Measurements from ENCODE around the gene TCF12.
"Not testable (repeated sequence)": the region's sequence is repeated elsewhere in the genome, so short reads cannot be mapped to it uniquely, and the experiment has no call there.

Gene TCF12

DNA sequence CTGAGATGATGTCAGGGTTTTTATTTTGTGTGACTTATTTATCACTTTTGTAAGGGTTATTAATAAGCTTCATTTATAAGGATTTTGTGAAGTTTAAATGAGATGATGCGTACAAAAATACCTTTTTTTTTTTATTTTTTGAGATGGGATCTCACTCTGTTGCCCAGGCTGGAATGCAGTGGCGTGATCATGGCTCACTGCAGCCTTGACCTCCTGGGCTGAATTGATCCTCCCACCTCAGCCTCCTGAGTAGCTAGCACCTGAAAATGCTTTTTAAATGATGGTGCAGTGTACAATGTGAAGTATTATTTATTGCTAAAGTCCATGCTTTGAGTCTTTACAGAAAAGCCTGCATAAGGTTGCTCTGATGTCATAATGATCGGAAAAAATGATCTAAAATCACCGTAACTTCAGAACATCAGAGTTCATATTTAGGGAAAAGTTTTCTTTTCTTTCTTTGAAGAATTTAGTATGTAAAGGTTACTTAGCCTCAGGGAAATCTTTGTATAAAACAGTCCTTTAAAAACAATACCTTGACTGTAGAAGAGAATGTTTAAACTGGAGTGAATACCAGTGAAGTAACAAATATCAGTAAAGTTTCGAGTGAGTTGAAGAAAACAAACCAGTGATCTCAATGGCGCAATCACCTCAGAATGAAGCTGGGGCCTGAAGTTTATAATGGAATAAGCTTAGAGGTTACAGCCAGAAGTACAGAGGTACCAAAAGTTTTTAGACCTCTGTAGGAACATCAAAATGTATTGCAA is 29.7 kb downstream of the TCF12 start:
- DNase-seq, result no peak

DNA sequence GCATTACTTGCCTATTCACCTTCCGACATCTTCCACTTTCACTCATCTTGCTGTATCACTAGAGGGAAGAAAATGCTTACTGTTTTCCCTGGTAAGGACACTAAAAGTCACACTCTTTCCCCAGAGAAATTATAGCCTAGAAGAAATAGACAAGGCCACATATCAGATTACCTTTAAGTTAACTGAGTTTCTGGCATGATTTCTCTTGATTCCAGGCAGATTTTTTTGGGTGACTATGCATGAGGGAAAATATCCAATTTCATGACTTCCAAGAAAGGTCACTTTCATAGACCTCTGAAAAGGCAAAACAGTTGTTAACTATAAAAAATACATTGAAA is 30.3 kb downstream of the TCF12 start:
- no peak for DNase-seq

DNA sequence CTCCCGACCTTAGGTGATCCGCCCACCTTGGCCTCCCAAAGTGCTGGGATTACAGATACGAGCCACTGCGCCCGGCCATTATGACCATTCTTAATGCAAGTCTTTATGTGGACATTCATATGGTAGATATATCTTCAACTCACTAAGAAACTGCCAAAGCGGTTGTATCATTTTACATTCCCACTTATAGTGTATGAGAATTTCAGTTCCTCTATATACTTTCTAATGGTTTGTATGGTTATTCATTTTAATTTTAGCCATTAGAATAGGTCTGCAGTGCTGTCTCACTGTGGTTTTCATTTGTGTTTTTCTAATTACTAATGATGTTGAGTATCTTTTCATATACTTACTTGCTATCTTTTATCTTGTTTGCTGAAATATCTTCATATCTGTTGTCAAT is 32.5 kb downstream of the TCF12 start:
- DNase-seq, result no peak

DNA sequence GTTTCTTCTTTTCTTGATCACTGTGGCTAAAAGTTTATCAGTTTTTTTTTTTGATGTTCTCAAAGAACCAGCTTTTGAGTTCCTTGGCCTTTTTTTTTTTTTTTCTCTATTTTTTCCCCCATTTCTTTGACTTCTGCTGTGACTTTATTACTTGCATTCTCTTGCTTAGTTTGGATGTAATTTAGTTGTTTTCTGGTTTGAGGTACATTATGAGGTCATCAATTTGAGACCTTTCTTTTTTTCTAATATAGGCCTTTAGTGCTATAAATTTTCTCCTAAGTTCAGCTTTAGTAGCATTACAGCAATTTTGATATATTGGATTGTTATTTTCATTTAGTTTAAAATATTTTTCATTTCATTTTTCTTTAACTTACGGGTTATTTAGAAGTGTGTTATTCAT is 35.3 kb downstream of the TCF12 start:
- DNase-seq, result no peak

DNA sequence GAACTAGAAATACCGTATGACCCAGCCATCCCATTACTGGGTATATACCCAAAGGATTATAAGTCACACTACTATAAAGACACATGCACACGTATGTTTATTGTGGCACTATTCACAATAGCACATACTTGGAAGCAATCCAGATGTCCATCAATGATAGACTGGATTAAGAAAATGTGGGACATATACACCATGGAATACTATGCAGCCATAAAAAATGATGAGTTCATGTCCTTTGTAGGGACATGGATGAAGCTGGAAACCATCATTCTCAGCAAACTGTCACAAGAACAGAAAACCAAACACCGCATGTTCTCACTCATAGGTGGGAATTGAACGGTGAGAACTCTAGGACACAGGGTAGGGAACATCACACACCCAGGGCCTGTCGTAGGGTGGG is 36.6 kb downstream of the TCF12 start:
- DNase-seq, result not testable (repeated sequence)

DNA sequence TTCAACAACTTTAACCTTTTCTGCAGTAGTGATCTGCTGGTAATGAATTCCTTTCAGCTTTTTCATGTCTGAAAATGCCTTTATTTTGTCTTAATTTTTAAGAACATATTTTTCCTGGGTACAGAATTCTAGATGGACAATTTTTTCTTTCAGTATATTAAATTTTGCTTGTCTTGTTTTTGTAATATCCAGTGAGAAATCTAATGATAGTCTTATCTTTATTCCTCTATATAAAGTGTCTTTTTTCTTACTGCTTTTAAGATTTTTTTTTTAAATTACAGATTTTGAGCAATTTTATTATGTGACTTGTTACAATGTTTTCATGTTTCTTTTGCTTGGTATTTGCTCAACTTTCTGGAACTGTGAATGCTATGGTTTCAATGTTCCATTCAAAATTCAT is 38.1 kb downstream of the TCF12 start:
- no peak for DNase-seq

DNA sequence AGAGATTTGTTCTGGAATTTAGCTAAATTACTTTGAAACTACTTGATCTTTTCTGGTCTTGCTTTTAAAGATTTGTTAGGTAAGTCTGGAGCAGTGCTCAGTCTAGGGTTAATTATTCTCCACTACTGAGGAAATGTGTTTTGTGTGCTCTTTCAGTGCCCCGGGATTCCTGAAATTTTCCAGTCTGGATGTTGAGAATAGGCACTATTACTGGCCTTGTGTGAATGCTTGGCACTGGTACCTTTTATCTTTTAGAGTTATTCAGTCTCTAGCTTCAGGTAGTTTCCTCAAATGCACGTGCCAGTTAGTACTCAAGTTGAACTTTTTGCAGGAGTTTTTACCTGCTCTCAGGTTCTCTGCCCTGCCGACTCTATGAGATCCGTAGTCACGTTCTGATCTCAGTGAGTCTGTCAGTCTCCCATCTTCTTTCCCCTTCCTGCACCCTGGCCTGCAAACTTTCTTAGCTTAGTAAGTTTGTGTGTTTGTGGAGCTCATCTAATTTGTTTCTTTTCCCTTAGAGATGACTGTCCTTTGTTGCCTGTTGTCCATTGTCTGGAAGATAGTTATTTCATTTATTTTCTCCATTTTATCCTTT is 39.5 kb downstream of the TCF12 start:
- no peak for DNase-seq

DNA sequence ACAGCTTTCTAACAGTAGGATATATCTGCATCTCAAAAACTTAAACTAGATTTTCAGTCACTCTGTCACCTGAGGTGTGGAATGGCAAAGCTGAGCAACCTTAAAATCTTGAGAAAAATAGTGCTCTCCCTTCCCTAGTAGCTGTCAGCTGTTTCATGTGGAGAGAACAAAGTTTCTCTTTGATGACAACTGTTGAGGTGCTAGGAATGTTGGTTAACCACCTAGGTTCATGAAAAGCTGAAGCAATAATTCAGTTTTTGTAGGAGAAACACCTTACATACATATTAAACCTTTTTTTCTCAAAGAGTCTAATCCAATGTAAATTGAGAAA is 40.8 kb downstream of the TCF12 start:
- no peak for DNase-seq

DNA sequence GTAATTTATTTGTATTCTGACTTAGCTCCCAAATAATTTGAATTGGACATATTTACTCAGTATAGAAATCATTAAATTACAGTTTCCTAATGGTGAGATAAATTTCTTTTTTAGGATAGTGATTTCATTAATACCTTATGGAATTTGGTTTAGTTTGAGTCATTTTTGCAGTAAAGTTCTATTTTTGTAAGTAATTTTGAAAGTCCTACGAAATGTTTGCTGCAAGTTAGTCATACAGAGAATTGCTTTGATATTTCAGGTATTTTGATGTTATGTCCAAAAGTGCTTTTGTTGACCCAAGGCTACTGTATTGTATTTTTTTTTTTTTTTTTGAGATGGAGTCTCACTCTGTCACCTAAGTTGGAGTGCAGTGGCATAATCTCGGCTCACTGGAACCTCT is 41.7 kb downstream of the TCF12 start:
- no peak for DNase-seq

DNA sequence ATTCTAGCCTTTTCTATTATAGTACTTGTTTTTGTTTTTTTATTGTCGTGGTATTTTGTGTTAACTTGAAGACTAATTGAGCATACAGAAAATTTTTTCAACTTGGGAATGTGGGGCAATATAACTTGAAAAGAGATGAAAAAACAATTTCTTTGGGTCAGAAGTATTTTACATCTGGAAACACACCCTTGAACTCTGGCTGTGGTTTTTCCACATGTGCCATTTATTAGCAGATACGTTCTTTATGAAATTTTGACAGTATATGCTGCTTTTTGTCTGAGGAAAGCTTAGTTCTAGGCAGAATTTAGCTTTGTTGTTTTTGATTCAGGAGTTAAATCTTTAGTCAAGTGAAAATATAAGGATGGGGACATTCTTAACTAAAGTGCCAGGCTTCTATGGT is 44.7 kb downstream of the TCF12 start:
- DNase-seq, result no peak

DNA sequence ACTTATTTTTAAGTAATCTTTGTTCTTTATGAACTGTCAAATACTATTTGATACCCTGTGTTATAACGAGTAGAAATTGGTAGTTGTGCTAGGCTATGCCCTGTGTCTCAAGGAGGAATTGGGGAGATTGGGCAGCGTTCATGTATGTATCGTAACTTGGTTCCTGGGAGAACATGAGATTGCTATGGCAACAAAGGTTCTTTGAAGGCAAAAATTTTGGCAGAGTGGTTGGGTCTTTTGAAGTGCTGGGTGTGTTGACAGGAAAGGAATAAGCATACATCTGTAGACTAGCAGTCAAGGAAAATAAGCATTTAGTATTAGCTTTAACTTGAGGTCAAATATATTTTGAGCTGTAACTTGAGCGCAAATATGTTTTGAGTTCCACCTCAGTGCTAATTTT is 45.3 kb downstream of the TCF12 start:
- DNase-seq, result no peak

DNA sequence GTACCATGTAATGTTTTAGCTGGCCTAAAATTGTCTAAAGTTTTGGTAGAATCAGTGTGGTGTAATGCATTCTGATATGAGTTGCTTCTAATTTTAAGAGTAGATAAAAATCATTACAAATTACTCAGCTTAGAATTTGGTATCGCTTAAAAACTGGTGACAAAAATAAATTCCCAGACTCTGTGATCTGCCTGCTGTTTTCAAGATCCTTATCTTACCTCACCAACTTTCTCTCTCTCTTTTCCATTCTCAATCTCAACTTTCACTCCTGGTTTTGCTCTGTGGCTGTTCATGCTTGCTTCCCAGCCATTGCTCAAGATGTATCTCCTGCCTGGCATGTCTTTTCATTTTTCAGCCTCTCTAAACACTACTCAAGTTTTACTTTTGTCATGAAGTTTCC is 45.7 kb downstream of the TCF12 start:
- DNase-seq, result no peak

DNA sequence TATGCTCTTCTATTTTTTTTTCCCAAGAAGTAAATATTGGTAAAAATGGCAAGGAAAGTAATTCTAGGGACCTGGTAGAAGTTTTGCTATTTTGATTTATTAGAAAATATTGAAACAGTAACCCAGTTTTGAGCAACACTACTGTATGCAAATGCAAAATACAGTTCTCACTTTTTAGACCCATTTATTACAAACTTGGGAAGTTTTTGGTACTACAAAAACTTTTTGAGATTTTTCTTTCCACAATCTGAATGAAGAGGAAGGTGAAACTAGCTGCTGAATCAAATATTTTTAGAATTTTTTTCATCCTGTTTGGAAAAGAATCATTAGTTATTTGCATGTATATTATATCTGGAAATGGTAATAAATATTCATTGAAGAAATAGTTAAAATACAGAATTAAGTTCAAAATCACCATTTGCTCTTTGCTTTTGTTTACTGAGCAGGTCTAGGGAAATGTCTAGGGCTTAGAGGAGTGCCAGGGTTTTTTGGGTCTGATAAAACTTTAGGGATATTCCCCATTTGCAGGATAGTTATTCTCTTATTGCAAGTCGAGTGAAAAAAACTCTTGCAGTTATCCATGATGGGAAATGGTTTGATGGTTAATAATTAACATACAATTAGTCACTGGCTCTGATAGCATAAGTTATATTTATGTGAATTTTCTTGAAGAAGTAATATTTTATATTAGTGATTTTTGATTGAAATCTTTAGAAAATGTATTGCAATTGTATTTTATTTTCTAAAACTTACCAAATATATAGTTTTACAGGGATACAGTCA is 47.0 kb downstream of the TCF12 start:
- no peak for DNase-seq

DNA sequence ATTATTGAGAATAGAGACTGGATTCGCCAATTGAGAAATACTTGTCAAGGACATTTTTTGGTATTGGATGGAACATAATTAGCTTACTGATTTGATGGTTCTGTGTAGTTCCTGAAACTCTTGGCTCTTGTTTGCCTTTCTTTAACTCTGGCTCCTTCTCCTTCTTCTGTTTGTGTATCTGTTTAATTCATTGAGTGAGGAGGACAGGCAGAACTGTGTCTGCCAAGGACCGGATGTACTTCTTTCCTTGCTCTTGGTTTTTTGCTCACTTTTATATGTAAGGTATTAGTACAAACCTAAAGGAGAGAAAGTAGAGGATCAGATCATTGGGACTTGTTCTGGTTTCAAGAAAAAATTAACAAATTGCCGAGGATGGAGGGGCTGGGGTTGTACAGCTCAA is 48.9 kb downstream of the TCF12 start:
- DNase-seq, result no peak

DNA sequence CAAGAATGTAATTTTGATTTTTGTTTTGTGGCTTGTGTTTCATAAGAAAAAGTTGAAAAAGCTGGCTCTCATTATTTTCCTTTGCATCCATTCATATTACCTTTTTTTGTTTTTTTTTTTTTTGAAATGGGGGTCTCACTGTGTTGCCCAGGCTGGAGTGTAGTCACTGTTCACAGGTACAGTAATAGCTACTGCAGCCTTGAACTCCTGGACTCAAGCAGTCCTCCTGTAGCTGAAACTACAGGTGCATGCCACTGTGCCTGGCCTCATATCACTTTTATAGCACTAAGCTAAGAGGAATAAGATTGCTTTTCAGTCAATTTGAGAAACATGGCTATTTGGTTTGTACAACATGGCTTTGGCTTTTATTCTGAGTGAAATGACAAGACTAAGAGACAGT is 49.8 kb downstream of the TCF12 start:
- DNase-seq, result no peak

DNA sequence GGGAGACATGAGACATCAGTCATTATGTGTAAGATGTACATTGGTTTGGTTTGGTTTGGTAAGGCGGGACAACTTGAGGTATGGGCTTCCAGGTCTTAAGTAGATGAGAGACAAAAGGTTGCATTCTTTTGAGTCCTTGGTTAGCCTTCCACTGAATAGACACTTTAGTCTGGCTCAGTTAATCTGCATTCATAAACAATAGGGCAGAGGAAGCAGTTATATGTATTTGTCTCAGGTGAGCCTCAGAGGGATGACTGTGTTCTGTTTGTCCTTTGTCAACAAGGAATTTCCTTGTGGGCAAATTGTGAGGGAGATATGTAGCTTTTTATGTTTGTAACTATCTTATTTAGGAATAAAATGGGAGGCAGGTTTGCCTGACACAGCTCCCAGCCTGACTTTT is 50.4 kb downstream of the TCF12 start:
- no peak for DNase-seq

DNA sequence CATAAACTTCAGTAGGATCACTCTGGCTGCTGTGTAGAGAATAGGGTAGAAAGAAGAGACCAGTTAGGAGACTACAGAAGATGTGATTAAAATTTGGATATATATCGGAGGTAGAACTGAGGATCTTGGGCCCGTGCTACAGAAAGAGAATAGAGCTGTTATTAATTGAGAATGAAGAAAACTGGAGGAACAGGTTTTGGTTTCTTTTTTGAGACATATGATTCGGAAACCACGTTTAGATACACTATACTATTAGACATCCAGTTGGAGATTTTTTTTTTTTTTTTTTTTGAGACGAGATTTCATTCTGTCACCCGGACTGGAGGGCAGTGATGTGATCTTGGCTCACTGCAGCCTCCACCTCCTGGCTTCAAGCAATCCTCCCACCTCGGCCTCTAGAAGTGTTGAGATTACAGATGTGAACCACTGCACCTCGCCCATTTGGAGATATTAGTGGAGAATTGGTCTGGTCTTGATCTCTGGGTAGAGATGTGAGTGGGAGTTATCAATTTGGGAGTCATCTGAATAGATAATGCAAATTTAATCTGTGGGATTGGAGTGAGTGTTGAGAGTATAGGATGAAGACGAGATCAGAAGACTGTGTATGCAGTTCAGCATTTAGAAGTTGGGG is 50.9 kb downstream of the TCF12 start:
- DNase-seq, result no peak

DNA sequence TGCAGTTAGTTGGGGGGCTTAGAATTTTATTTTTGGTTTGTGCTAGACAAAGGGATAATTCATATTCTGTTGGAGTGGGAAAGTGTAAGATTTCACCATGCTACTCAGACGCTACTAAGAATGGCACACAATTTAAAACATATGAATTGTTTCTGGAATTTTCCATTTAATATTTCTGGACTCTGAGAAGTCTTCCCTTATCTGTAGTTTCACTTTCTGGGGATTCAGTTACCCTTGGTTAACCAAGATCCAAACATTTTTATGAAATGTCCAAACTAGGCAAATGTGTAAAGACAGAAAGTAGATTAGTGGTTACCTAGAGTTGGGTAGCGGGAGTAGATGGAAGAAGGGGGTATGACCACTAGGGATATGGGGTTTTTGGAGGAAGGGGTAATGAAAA is 53.1 kb downstream of the TCF12 start:
- DNase-seq, result no peak

DNA sequence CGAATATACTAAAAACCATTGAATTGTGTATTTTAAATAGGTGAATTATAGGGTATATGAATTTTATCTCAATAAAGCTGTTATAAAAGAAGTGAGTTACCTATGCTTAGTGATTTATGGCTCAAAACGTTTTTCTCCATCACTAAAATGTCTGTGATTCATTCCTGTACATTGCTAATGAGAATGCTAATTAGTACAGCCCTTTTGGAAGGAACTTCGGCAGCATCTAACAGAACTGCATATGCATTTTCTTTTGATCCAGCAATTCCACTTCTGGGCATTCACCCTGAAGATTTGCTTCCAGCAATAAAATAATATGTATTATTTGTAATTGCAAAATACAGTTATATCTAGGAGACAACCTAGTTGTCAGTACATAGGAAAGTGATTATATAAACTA is 53.6 kb downstream of the TCF12 start:
- no peak for DNase-seq

DNA sequence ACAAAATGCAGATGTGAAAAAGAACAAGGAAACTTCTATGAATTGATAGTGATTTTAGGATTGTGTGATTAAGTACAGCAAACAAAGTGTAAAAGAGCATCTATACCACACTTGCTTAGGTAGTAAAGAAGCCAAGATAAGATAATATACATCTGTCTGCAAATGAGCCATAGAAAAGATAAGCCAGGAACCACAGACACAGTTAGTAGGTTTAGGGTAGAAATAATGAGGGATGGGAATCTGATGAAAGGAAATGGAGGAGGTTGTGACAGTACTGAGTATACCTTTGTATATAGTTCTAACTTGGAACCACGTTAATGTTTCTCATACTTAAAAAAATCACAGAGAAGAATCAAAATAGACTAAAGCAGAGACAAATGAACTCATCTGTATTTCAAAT is 54.0 kb downstream of the TCF12 start:
- no peak for DNase-seq

DNA sequence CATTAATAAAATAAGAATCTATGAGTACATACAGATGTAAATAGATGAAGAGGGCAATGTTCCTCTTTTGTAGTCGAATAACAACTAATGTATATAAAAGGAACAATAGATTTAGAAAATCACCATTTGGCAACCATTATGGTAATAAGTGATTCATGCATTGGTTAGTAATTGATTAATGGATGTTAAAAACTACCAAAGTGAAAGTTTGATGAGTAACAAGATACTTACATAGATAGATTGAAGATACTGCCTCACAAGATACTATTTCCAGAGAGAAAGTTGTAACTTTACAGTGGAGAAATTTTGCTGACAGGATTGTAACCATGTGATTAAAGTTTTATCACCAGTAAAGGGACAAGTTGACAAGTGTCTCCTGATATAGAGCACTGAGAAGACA is 55.0 kb downstream of the TCF12 start:
- no peak for DNase-seq

DNA sequence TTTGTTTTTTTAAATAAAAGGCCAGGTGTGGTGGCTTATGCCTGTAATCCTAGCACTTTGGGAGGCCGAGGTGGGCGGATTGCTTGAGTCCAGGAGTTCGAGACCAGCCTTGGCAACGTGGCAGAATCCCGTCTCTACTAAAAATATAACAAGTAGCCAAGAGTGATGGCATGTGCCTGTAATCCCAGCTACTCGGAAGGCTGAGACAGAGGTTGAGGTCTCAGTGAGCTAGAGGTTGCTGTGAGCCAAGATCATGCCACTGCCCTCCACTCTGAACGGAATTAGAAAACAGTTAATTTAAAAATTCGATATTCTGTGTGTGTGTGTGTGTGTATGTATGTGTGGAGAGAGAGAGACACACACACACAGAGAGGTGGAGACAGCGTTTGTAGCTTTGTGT is 58.8 kb downstream of the TCF12 start:
- no peak for DNase-seq

DNA sequence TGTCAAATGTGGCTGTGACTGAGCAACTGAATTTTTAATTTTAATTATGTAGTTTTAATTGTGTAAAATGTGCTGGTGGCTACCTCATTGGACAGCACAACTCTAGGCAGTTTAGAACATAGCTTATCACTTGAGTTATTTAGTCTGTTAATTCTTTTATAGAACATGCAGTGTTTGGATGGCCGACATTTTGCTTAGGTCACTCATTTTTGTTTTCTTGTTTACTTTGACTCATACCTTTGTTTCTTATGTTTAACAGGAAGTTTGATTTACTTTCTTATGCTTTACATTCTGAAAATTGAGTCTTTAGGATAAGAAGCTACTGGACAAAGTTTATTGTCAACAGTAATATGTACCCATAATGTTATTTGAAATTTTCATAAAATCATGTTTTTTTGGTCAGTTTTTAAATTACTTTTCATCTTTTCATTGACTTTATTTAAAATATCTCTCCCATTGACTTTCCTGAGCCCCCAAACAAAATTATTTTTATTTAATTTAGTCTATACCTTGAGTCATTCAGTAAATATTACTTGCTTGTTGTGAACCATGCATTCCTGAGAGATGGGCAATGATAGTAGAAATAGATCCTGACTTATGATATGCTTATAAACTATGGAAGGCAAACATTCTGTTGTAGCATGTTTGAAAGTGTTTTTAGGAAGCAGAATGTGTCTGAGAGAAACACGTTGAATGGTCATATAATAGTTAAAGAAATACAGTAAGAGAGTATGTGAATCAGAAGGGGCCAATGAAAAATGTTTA is 60.6 kb downstream of the TCF12 start:
- no peak for DNase-seq

Measured in CD4-positive, alpha-beta T cell treated with Interleukin-4 for 4 hours (primary cell).